ENCODE data around the gene FRMD4B.
"Not testable (repeated sequence)": the region's sequence is repeated elsewhere in the genome, so short reads cannot be mapped to it uniquely, and the experiment has no call there.

DNA sequence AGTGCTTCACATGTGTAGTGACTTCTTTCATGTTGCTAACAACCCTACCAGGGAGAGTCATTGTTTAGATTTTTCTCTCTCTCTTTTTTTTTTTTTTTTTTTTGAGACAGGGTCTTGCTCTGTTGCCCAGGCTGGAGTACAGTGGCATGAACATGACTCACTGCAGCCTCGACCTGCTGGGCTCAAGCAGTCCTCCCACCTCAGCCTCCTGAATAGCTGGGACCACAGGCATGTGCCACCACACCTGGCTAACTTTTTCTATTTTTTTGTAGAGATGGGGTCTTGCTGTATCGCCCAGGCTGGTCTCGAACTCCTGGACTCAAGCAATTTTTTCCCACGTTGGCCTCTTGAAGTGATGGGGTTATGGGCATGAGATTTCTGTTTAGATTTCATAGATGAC lies 63.4 kb downstream of the FRMD4B start:
- TF ChIP-seq POLR2AphosphoS5 (IDR thresholded peaks at IDR 0.05): not testable (repeated sequence)
- TF ChIP-seq, protein P1, sequence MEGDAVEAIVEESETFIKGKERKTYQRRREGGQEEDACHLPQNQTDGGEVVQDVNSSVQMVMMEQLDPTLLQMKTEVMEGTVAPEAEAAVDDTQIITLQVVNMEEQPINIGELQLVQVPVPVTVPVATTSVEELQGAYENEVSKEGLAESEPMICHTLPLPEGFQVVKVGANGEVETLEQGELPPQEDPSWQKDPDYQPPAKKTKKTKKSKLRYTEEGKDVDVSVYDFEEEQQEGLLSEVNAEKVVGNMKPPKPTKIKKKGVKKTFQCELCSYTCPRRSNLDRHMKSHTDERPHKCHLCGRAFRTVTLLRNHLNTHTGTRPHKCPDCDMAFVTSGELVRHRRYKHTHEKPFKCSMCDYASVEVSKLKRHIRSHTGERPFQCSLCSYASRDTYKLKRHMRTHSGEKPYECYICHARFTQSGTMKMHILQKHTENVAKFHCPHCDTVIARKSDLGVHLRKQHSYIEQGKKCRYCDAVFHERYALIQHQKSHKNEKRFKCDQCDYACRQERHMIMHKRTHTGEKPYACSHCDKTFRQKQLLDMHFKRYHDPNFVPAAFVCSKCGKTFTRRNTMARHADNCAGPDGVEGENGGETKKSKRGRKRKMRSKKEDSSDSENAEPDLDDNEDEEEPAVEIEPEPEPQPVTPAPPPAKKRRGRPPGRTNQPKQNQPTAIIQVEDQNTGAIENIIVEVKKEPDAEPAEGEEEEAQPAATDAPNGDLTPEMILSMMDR (IDR thresholded peaks at IDR 0.05): not testable (repeated sequence)
